WTC11 (cell line): ENCODE results near the gene TMEM108. TPM values are rescaled to one million over a fixed set of nuclear protein-coding genes. Genes with fewer than 3 reads are reported as not detected.

ENCODE experiments used
- ATAC-seq: fragments of 200-7000 bp; cut with Tn5 transposase; 2 replicates; pipeline ENCODE4 v1.10.0; 2021; ENCODE audit warnings: mild to moderate bottlenecking, moderate library complexity
- CTCF ChIA-PET: fragments of 300-600 bp; sonication (Branson Sonifier 250); formaldehyde crosslinking; loops from one replicate; lab custom pipeline; 2021; ENCODE audit warnings: antibody characterized with exemption; lab: Charles Lee
- POLR2A ChIA-PET: fragments of 350-600 bp; sonication (Branson Sonifier 250); formaldehyde crosslinking; loops from one replicate; lab custom pipeline; 2021; ENCODE audit warnings: antibody characterized with exemption; lab: Charles Lee
- DNase-seq: peaks from one replicate; pipeline ENCODE4 v3.0.0; 2021; ENCODE audit warnings: low spot score
- H3K27ac Mint-ChIP-seq: 2 replicates; pipeline ENCODE4 v1.8.0; 2021; ENCODE audit warnings: mixed read lengths
- H3K27me3 Mint-ChIP-seq: 2 replicates; pipeline ENCODE4 v1.8.0; 2021; ENCODE audit warnings: low read depth, mild to moderate bottlenecking, moderate library complexity, mixed read lengths
- H3K36me3 Mint-ChIP-seq: 2 replicates; pipeline ENCODE4 v1.8.0; 2021; ENCODE audit warnings: mixed read lengths
- H3K4me1 Mint-ChIP-seq: 2 replicates; pipeline ENCODE4 v1.8.0; 2022; ENCODE audit warnings: mixed read lengths
- H3K4me3 Mint-ChIP-seq: 2 replicates; pipeline ENCODE4 v1.8.0; 2021; ENCODE audit warnings: mild to moderate bottlenecking, moderate library complexity, mixed read lengths
- H3K9me3 Mint-ChIP-seq: 2 replicates; pipeline ENCODE4 v1.8.0; 2021; ENCODE audit warnings: mixed read lengths
- ATF6 ChIP-seq: sonication (generic); formaldehyde crosslinking; IDR thresholded peaks from 2 replicates; pipeline ENCODE4 v1.8.1; 2023; ENCODE audit warnings: mild to moderate bottlenecking, missing genetic modification reagents
- ELF4 ChIP-seq: sonication (generic); formaldehyde crosslinking; IDR thresholded peaks from 2 replicates; pipeline ENCODE4 v1.8.1; 2022; ENCODE audit warnings: low read depth, mild to moderate bottlenecking, moderate library complexity, missing genetic modification reagents
- ERG ChIP-seq: fragments of 250-450 bp; sonication (Bioruptor Pico); IDR thresholded peaks from 2 replicates; pipeline ENCODE4 v1.8.0; 2021; ENCODE audit warnings: mild to moderate bottlenecking
- ETV6 ChIP-seq: sonication (generic); formaldehyde crosslinking; IDR thresholded peaks from 2 replicates; pipeline ENCODE4 v1.8.1; 2022; ENCODE audit warnings: mild to moderate bottlenecking, missing genetic modification reagents
- FOXP1 ChIP-seq: sonication (generic); formaldehyde crosslinking; IDR thresholded peaks from 2 replicates; pipeline ENCODE4 v1.8.0; 2022; ENCODE audit warnings: missing genetic modification reagents, mild to moderate bottlenecking, moderate library complexity, borderline replicate concordance
- KAT7 ChIP-seq: sonication (generic); formaldehyde crosslinking; IDR thresholded peaks from 2 replicates; pipeline ENCODE4 v1.8.1; 2023; ENCODE audit warnings: missing genetic modification reagents, mild to moderate bottlenecking, borderline replicate concordance
- MLX ChIP-seq: sonication (generic); formaldehyde crosslinking; IDR thresholded peaks from 2 replicates; pipeline ENCODE4 v1.8.1; 2023; ENCODE audit warnings: mild to moderate bottlenecking, missing genetic modification reagents, moderate library complexity
- MXD4 ChIP-seq: fragments of 250-450 bp; sonication (Bioruptor Pico); IDR thresholded peaks from 2 replicates; pipeline ENCODE4 v1.8.0; 2021; ENCODE audit warnings: mild to moderate bottlenecking, moderate library complexity, borderline replicate concordance
- MYBL2 ChIP-seq: sonication (generic); formaldehyde crosslinking; IDR thresholded peaks from 2 replicates; pipeline ENCODE4 v1.8.1; 2023; ENCODE audit warnings: mild to moderate bottlenecking, moderate library complexity, missing genetic modification reagents
- NFATC4 ChIP-seq: fragments of 250-450 bp; sonication (Bioruptor Pico); IDR thresholded peaks from 2 replicates; pipeline ENCODE4 v1.9.0; 2021; ENCODE audit warnings: mild to moderate bottlenecking
- NR1H2 ChIP-seq: sonication (generic); formaldehyde crosslinking; IDR thresholded peaks from 2 replicates; pipeline ENCODE4 v1.9.0; 2021; ENCODE audit warnings: mild to moderate bottlenecking, moderate library complexity, missing genetic modification reagents
- ZBTB21 ChIP-seq: sonication (generic); formaldehyde crosslinking; IDR thresholded peaks from 2 replicates; pipeline ENCODE4 v1.8.1; 2023; ENCODE audit warnings: mild to moderate bottlenecking, missing genetic modification reagents, borderline replicate concordance
- ZNF121 ChIP-seq: sonication (generic); formaldehyde crosslinking; IDR thresholded peaks from 2 replicates; pipeline ENCODE4 v1.8.0; 2023; ENCODE audit warnings: missing genetic modification reagents
- ZNF317 ChIP-seq: sonication (generic); formaldehyde crosslinking; IDR thresholded peaks from 2 replicates; pipeline ENCODE4 v1.8.1; 2023; ENCODE audit warnings: low read depth, mild to moderate bottlenecking, moderate library complexity, missing genetic modification reagents, borderline replicate concordance
- ZNF396 ChIP-seq: fragments of 250-450 bp; sonication (Bioruptor Pico); IDR thresholded peaks from 2 replicates; pipeline ENCODE4 v1.8.0; 2021; ENCODE audit warnings: mild to moderate bottlenecking, moderate library complexity, borderline replicate concordance
- total RNA-seq: library from RNA; stranded (reverse); gene quantifications from 3 replicates; pipeline ENCODE4 v1.2.3, GENCODE V29; 2021
- TF ChIP-seq, protein P1 (sequence below): fragments of 200-600 bp; IDR thresholded peaks from 2 replicates; pipeline ENCODE4 v1.8.0; 2022; ENCODE audit warnings: antibody characterized with exemption
- TF ChIP-seq, protein P2 (sequence below): fragments of 250-450 bp; sonication (Bioruptor Pico); IDR thresholded peaks from 2 replicates; pipeline ENCODE4 v2.1.2; 2022; ENCODE audit warnings: mild to moderate bottlenecking, moderate library complexity
- TF ChIP-seq, protein P3 (sequence below): sonication (generic); formaldehyde crosslinking; IDR thresholded peaks from 2 replicates; pipeline ENCODE4 v1.8.0; 2022; ENCODE audit warnings: mild to moderate bottlenecking, missing genetic modification reagents

The TMEM108 gene
- total RNA-seq, 1 experiment from 2014 or later, result 14.7 TPM

DNA sequence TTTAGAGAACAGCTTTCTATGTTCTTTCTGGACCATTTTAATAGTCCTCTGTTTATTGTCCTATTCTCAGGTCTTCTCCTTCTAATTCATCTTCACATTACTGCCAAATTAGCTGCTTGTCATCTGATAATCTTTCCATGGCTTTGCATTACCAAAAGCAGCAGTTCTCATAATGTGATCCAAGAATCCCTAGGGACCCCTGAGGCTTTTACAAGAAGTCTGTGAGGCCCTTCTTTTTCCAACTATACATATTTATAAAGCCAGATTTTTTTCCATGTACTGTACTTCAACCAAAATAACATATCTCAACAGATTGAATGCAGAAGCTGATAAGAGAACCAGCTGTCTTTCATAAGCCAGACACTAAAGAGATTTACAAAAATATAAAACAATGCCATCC is 199.2 kb downstream of the TMEM108 start:
- TF ChIP-seq KAT7 (CRISPR knock-in tag), result no peak
- TF ChIP-seq ATF6 (CRISPR knock-in tag), result no peak
- TF ChIP-seq ZNF317 (CRISPR knock-in tag), result no peak
- TF ChIP-seq, protein P1, sequence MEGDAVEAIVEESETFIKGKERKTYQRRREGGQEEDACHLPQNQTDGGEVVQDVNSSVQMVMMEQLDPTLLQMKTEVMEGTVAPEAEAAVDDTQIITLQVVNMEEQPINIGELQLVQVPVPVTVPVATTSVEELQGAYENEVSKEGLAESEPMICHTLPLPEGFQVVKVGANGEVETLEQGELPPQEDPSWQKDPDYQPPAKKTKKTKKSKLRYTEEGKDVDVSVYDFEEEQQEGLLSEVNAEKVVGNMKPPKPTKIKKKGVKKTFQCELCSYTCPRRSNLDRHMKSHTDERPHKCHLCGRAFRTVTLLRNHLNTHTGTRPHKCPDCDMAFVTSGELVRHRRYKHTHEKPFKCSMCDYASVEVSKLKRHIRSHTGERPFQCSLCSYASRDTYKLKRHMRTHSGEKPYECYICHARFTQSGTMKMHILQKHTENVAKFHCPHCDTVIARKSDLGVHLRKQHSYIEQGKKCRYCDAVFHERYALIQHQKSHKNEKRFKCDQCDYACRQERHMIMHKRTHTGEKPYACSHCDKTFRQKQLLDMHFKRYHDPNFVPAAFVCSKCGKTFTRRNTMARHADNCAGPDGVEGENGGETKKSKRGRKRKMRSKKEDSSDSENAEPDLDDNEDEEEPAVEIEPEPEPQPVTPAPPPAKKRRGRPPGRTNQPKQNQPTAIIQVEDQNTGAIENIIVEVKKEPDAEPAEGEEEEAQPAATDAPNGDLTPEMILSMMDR, result no peak
- TF ChIP-seq ETV6 (CRISPR knock-in tag), result no peak
- TF ChIP-seq MXD4 (CRISPR knock-in tag), result no peak
- no peak for TF ChIP-seq ERG (CRISPR knock-in tag)
- no peak for TF ChIP-seq MLX (CRISPR knock-in tag)
- TF ChIP-seq NR1H2 (CRISPR knock-in tag), result no peak
- CTCF ChIA-PET, result no interaction called here

DNA sequence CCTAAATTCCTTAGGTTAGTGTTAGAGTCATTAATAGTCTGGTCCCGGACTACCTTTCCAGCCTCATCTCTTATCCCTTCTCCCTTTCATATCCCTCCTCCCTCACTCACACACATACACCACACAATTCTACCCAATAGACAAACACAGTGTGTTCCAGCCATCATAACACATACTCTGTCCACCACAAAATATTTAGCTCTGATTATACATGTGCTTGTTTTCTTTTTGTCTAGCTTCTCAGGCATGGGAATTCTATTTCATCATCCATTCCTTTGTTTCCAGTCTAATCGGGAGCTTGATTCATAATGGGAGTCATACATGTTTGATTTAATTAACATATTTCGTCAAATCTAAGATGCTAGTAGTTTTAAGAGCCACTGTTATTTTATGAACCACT is 199.8 kb downstream of the TMEM108 start:
- TF ChIP-seq, protein P2, sequence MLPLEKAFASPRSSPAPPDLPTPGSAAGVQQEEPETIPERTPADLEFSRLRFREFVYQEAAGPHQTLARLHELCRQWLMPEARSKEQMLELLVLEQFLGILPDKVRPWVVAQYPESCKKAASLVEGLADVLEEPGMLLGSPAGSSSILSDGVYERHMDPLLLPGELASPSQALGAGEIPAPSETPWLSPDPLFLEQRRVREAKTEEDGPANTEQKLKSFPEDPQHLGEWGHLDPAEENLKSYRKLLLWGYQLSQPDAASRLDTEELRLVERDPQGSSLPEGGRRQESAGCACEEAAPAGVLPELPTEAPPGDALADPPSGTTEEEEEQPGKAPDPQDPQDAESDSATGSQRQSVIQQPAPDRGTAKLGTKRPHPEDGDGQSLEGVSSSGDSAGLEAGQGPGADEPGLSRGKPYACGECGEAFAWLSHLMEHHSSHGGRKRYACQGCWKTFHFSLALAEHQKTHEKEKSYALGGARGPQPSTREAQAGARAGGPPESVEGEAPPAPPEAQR (CRISPR knock-in tag), result no peak
- no peak for TF ChIP-seq NFATC4 (CRISPR knock-in tag)
- TF ChIP-seq ATF6 (CRISPR knock-in tag), result no peak
- no peak for TF ChIP-seq FOXP1 (CRISPR knock-in tag)
- TF ChIP-seq ZNF317 (CRISPR knock-in tag), result no peak
- no peak for TF ChIP-seq ELF4
- no peak for TF ChIP-seq ZBTB21 (CRISPR knock-in tag)
- no peak for TF ChIP-seq ERG (CRISPR knock-in tag)
- no peak for TF ChIP-seq ZNF396 (CRISPR knock-in tag)
- no peak for TF ChIP-seq ZNF121 (CRISPR knock-in tag)
- TF ChIP-seq, protein P3, sequence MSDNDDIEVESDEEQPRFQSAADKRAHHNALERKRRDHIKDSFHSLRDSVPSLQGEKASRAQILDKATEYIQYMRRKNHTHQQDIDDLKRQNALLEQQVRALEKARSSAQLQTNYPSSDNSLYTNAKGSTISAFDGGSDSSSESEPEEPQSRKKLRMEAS (CRISPR knock-in tag), result no peak
- no peak for TF ChIP-seq MYBL2
- ATAC-seq, result no peak
- peaks cover 5% of the 10 kb centered on the region for H3K36me3 Mint-ChIP-seq
- no peaks in the 10 kb centered on the region for H3K27me3 Mint-ChIP-seq
- H3K4me1 Mint-ChIP-seq, result peaks cover 16% of the 10 kb centered on the region
- DNase-seq, result no peak
- ChIA-PET POLR2A (no interaction called here), CTCF (no interaction called here)
- peaks cover 12% of the 10 kb centered on the region for H3K9me3 Mint-ChIP-seq
- H3K27ac Mint-ChIP-seq, result no peak overlapping the region
- H3K4me3 Mint-ChIP-seq, result no peak overlapping the region

More for the DNA sequence above, 199.2 kb downstream of the TMEM108 start:
- POLR2A ChIA-PET, result no interaction called here
- ATAC-seq (no peak), DNase-seq (no peak)
- Mint-ChIP-seq H3K27me3 (no peaks in the 10 kb centered on the region), H3K27ac (no peak overlapping the region), H3K4me3 (no peak overlapping the region), H3K9me3 (peaks cover 16% of the 10 kb centered on the region), H3K4me1 (peaks cover 16% of the 10 kb centered on the region), H3K36me3 (peaks cover 5% of the 10 kb centered on the region)
